ENCODE data around the gene NTRK2. TPM values are rescaled to one million over a fixed set of nuclear protein-coding genes. Genes with fewer than 3 reads are reported as not detected.

NTRK2 gene
- total RNA-seq, 1 experiment from 2014 or later, result not detected

DNA sequence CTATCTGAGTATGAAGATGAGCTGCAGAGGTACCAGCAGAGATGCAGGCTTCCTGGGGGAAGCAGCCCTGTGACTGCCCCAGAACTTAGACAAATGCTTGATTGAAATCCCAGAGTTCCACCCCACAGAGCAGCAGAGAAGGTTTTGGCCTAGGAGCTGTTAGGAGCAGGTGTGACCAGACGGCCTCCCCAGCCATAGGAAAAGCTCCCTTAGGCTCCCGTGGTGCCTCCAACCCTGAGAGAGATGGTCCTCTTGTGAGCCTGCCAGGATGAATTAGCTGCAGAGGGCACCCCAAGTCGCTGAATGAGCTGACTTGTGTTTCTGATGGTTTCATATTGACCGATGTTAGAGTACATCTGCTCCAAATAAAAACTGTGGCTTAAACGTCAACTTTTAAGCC is 22.1 kb downstream of the NTRK2 start (continued):
- TF ChIP-seq, protein P1, sequence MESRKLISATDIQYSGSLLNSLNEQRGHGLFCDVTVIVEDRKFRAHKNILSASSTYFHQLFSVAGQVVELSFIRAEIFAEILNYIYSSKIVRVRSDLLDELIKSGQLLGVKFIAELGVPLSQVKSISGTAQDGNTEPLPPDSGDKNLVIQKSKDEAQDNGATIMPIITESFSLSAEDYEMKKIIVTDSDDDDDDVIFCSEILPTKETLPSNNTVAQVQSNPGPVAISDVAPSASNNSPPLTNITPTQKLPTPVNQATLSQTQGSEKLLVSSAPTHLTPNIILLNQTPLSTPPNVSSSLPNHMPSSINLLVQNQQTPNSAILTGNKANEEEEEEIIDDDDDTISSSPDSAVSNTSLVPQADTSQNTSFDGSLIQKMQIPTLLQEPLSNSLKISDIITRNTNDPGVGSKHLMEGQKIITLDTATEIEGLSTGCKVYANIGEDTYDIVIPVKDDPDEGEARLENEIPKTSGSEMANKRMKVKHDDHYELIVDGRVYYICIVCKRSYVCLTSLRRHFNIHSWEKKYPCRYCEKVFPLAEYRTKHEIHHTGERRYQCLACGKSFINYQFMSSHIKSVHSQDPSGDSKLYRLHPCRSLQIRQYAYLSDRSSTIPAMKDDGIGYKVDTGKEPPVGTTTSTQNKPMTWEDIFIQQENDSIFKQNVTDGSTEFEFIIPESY (IDR thresholded peaks at IDR 0.05; ENCODE audit: extremely low read depth, insufficient replicate concordance, low read length), result no peak
- TF ChIP-seq SIN3A (IDR thresholded peaks at IDR 0.05; ENCODE audit: low read depth) (no peak), CEBPB (IDR thresholded peaks at IDR 0.05; ENCODE audit: low read depth) (no peak), ZNF274 (IDR thresholded peaks at IDR 0.05; ENCODE audit: low read depth, low read length) (no peak)

DNA sequence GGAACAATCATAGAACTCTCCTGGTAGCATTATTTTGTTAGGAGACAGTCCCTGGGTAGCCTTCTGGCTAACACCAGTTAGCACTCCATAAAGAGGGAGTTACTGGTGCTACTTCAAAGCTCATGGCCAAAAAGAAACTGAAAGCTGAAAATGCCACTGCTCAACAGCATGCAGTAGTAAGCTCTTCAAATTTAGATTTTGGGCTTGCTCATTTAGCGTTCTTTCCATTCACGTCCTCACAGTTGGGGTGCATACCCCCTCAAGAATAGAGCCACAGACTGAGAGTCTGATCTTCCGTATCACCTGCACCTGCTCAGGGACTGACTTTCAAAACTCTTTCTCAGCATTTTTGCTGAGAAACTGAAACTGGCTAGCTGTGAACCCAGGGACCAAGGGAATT is 24.7 kb downstream of the NTRK2 start:
- no peak for TF ChIP-seq EZH2 (IDR thresholded peaks at IDR 0.05)
- TF ChIP-seq, protein P2, sequence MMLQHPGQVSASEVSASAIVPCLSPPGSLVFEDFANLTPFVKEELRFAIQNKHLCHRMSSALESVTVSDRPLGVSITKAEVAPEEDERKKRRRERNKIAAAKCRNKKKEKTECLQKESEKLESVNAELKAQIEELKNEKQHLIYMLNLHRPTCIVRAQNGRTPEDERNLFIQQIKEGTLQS (IDR thresholded peaks at IDR 0.05), result no peak
- POLR2A ChIA-PET, result no interaction called here
- CTCF ChIA-PET, result interaction anchor here (0.7 kb wide), 1 partner anchor 86 kb away, joined by 3 read pairs; no protein-coding TSS in a partner anchor
- Histone ChIP-seq H3K36me3 (ENCODE audit: control insufficient read depth in 1 of 2, insufficient read depth in 2 of 2, low read length in 2 of 2) (no peaks in the 10 kb centered on the region), H3K27ac (ENCODE audit: low read depth, low read length) (no peak overlapping the region), H4K20me1 (ENCODE audit: insufficient read depth) (no peaks in the 10 kb centered on the region), H2AFZ (ENCODE audit: low read depth, low read length, poor library complexity, severe bottlenecking) (no peak overlapping the region), H3K9me2 (ENCODE audit: insufficient read depth) (no peaks in the 10 kb centered on the region), H3K4me2 (ENCODE audit: low read length) (no peak overlapping the region), H3K4me3 (replicated peaks in 1 of 2; ENCODE audit: low read depth in 1 of 2, low read length in 2 of 2) (no peak overlapping the region), H3K4me1 (ENCODE audit: control insufficient read depth in 1 of 2, insufficient read depth in 2 of 2, low read length in 2 of 2) (no peaks in the 10 kb centered on the region; a peak in 1 of 4 replicates), H3K79me2 (ENCODE audit: insufficient read depth, low read length) (no peaks in the 10 kb centered on the region), H3K27me3 (ENCODE audit: insufficient read depth, low read length) (no peaks in the 10 kb centered on the region), H3K9ac (ENCODE audit: low read length) (no peak overlapping the region), H3K9me3 (ENCODE audit: control insufficient read depth in 1 of 2, insufficient read depth in 1 of 2, low read depth in 1 of 2, low read length in 2 of 2) (no peaks in the 10 kb centered on the region)
- ATAC-seq, result no peak
- no peak for DNase-seq (ENCODE audit: low read depth, low spot score)
- no TSS peak for BruUV-seq (replicated peaks)
- RAD21 ChIA-PET (ENCODE audit: low non-redundant PET in 1 of 2, low total read pairs in 2 of 2, uncharacterized antibody in 2 of 2, unreplicated experiment in 2 of 2), result no interaction called here
- intact Hi-C loops (cut with micrococcal nuclease), result no loop called here

Measured in HCT116 (cell line).